MCF 10A (cell line): Measurements from ENCODE around the gene GPR176. TPM values are rescaled to one million over a fixed set of nuclear protein-coding genes. Genes with fewer than 3 reads are reported as not detected.

ENCODE experiments used
- BruUV-seq: library from RNA; stranded (reverse); fragments of 400-500 nt; replicated peaks from 2 replicates; lab custom pipeline; 2021; lab: Mats Ljungman, UMichigan
- CTCF ChIA-PET: fragments of 300-600 bp; sonication (Branson Sonifier 250); formaldehyde crosslinking; extraction: SDS; loops from one replicate; lab custom pipeline; 2021; ENCODE audit warnings: antibody characterized with exemption, inconsistent platforms; lab: Yijun Ruan, JAX
- POLR2A ChIA-PET: fragments of 300-600, 350-650 bp; sonication (Branson Sonifier 250); formaldehyde crosslinking; extraction: SDS; loops from one replicate; lab custom pipeline; 2020; ENCODE audit warnings: antibody characterized with exemption, inconsistent platforms; lab: Yijun Ruan, JAX
- DNase-seq: peaks from one replicate; pipeline ENCODE4 v3.0.0-alpha.2; 2018; ENCODE audit not compliant: unreplicated experiment
- H3K27ac Mint-ChIP-seq: one replicate; pipeline ENCODE4 v1.8.0; 2022; ENCODE audit warnings: mild to moderate bottlenecking, low read depth, mixed read lengths; ENCODE audit not compliant: unreplicated experiment
- H3K27me3 Mint-ChIP-seq: one replicate; pipeline ENCODE4 v1.8.0; 2022; ENCODE audit warnings: mixed read lengths; ENCODE audit not compliant: insufficient read depth, unreplicated experiment
- H3K36me3 Mint-ChIP-seq: one replicate; pipeline ENCODE4 v1.8.0; 2022; ENCODE audit warnings: mild to moderate bottlenecking, moderate library complexity, mixed read lengths; ENCODE audit not compliant: insufficient read depth, unreplicated experiment
- H3K4me1 Mint-ChIP-seq: one replicate; pipeline ENCODE4 v1.8.0; 2022; ENCODE audit warnings: mixed read lengths; ENCODE audit not compliant: insufficient read depth, unreplicated experiment
- H3K4me3 Mint-ChIP-seq: one replicate; pipeline ENCODE4 v1.8.0; 2022; ENCODE audit warnings: mild to moderate bottlenecking, moderate library complexity, mixed read lengths; ENCODE audit not compliant: unreplicated experiment
- H3K9me3 Mint-ChIP-seq: one replicate; pipeline ENCODE4 v1.8.0; 2022; ENCODE audit warnings: mixed read lengths; ENCODE audit not compliant: unreplicated experiment
- CTCF ChIP-seq: fragments of 200-600 bp; IDR thresholded peaks from one replicate; pipeline ENCODE4 v1.8.0; 2022; ENCODE audit warnings: antibody characterized with exemption, mild to moderate bottlenecking; ENCODE audit not compliant: unreplicated experiment
- intact Hi-C: fragments of 100-400 bp; cut with micrococcal nuclease; formaldehyde crosslinking; loops from 2 replicates; pipeline ENCODE4 v1.14.1; 2022
- total RNA-seq: library from RNA; stranded (reverse); gene quantifications from 2 replicates; pipeline ENCODE4 v1.2.3, GENCODE V29; 2022

GPR176 gene
- total RNA-seq, 1 experiment from 2014 or later = 1.8 TPM

GRCh38 chr15:39774688-39775267, 145.3 kb downstream of the GPR176 start:
- Mint-ChIP-seq H3K9me3 (no peaks in the 10 kb centered on the region), H3K27ac (no peak overlapping the region), H3K4me3 (no peak overlapping the region), H3K36me3 (no peaks in the 10 kb centered on the region), H3K27me3 (no peaks in the 10 kb centered on the region), H3K4me1 (peaks cover 6% of the 10 kb centered on the region)
- intact Hi-C loops = no loop called here
- BruUV-seq = no TSS peak
- no peak for DNase-seq
- no peak for TF ChIP-seq CTCF
- CTCF ChIA-PET = interaction anchor here (0.6 to 1.2 kb wide), 3 partner anchors 13 to 24 kb away, joined by 3 to 6 read pairs (median 3); no protein-coding TSS in a partner anchor
- POLR2A ChIA-PET = no interaction called here

GRCh38 chr15:39770748-39771689, 149.0 kb downstream of the GPR176 start:
- Mint-ChIP-seq H3K9me3 (no peaks in the 10 kb centered on the region), H3K4me1 (peaks cover 6% of the 10 kb centered on the region), H3K27ac (peak overlapping the region; percentile 47), H3K4me3 (no peak overlapping the region), H3K27me3 (no peaks in the 10 kb centered on the region), H3K36me3 (no peaks in the 10 kb centered on the region)
- ChIA-PET POLR2A (no interaction called here), CTCF (interaction anchor here (0.6 to 1.0 kb wide), 2 partner anchors 12 to 176 kb away, joined by 3 read pairs; no protein-coding TSS in a partner anchor)
- no TSS peak for BruUV-seq
- TF ChIP-seq CTCF = no peak
- DNase-seq = no peak
- intact Hi-C loops = no loop called here

GRCh38 chr15:39767921-39768320, 152.1 kb downstream of the GPR176 start:
- no peak overlapping the region for H3K4me3 Mint-ChIP-seq
- CTCF ChIA-PET = interaction anchor here (0.6 to 3.8 kb wide), 3 partner anchors 10 to 213 kb away, joined by 4 to 25 read pairs (median 4); no protein-coding TSS in a partner anchor
- H3K36me3 Mint-ChIP-seq = no peaks in the 10 kb centered on the region
- no TSS peak for BruUV-seq
- intact Hi-C loops = no loop called here
- no peaks in the 10 kb centered on the region for H3K9me3 Mint-ChIP-seq
- H3K4me1 Mint-ChIP-seq = peaks cover 6% of the 10 kb centered on the region
- H3K27ac Mint-ChIP-seq = no peak overlapping the region
- no peak for DNase-seq
- H3K27me3 Mint-ChIP-seq = no peaks in the 10 kb centered on the region
- POLR2A ChIA-PET = interaction anchor here (0.5 kb wide), 1 partner anchor 82 kb away, joined by 3 read pairs; no protein-coding TSS in a partner anchor
- no peak for TF ChIP-seq CTCF

GRCh38 chr15:39761006-39761405, 159.1 kb downstream of the GPR176 start:
- peaks cover 7% of the 10 kb centered on the region for H3K9me3 Mint-ChIP-seq
- DNase-seq = no peak
- no TSS peak for BruUV-seq
- intact Hi-C loops = no loop called here
- no peak overlapping the region for H3K27ac Mint-ChIP-seq
- H3K36me3 Mint-ChIP-seq = no peaks in the 10 kb centered on the region
- POLR2A ChIA-PET = no interaction called here
- no peaks in the 10 kb centered on the region for H3K4me1 Mint-ChIP-seq
- no peaks in the 10 kb centered on the region for H3K27me3 Mint-ChIP-seq
- H3K4me3 Mint-ChIP-seq = no peak overlapping the region
- CTCF ChIA-PET = interaction anchor here (0.8 to 10.0 kb wide), 3 partner anchors 20 to 83 kb away, joined by 3 to 147 read pairs (median 4); no protein-coding TSS in a partner anchor
- TF ChIP-seq CTCF = no peak
